Adrenal gland (tissue), 12 donors: ENCODE results near the gene IMPG2. TPM values are rescaled to one million over a fixed set of nuclear protein-coding genes. Genes with fewer than 3 reads are reported as not detected.

Source experiments
- DNase-seq, 7 donors: peaks; one replicate each; pipeline ENCODE4 v3.0.0-alpha.2; 2019 to 2020
- H3K27ac ChIP-seq, 5 donors: fragments of 200-600 bp; sonication (generic) in 4 of 5; 1 replicate in 3 of 5; 2 replicates in 2 of 5; pipeline versions ENCODE4 v1.5.1 to v1.8.0; 2016 to 2020; ENCODE audit warnings: mild to moderate bottlenecking in 1 of 5
- H3K27me3 ChIP-seq: fragments of 200-600 bp; 2 replicates; pipeline ENCODE4 v1.8.0; 2021
- H3K36me3 ChIP-seq, 2 donors: fragments of 200-600 bp; replicated peaks in 1 of 2; 1 replicate in 1 of 2; 2 replicates in 1 of 2; pipeline versions ENCODE4 v1.5.1 to v1.8.0; 2018 to 2022
- H3K4me1 ChIP-seq, 2 donors: fragments of 200-600 bp; replicated peaks in 1 of 2; 1 replicate in 1 of 2; 2 replicates in 1 of 2; pipeline versions ENCODE4 v1.5.1 to v1.8.0; 2018 to 2021
- H3K4me3 ChIP-seq, 4 donors: fragments of 200-600 bp; sonication (generic) in 3 of 4; one replicate each; pipeline ENCODE4 v1.5.1; 2016 to 2018
- H3K9me3 ChIP-seq, 3 donors: fragments of 200-600 bp; sonication (generic) in 1 of 3; replicated peaks in 1 of 3; 1 replicate in 2 of 3; 2 replicates in 1 of 3; pipeline versions ENCODE4 v1.5.1 to v1.8.0; 2016 to 2021
- POLR2A ChIP-seq, 2 donors: fragments of 450-650 bp; IDR thresholded peaks; one replicate each; pipeline ENCODE4 v1.6.1; 2017; ENCODE audit warnings: antibody characterized with exemption in 2 of 2, mild to moderate bottlenecking in 2 of 2, moderate library complexity in 1 of 2
- WGBS, 4 donors: extraction: QIAGEN DNeasy Blood & Tissue Kit in 2 of 4; methylation state at CpG; one replicate each; pipeline versions ENCODE4 v1.1.5 to v1.1.7; 2013 to 2017; 5-methylcytosine and 5-hydroxymethylcytosine counted together
- intact Hi-C, 2 donors: fragments of 100-400 bp; cut with DNase I; formaldehyde crosslinking; loops; one replicate each; pipeline versions ENCODE4 v1.14.1 to v1.15.0; 2022 to 2023
- polyA plus RNA-seq, 3 donors: library from polyadenylated mRNA; stranded (reverse); fragments of 200-250 nt in 2 of 3; fragments of 350-450 nt in 1 of 3; fragmentation: Illumina TruSeq in 1 of 3; extraction: RNeasy Lipid Tissue Mini Kit (QIAGEN cat#74804) in 1 of 3; gene quantifications; one replicate each; pipeline ENCODE4 v1.2.3, GENCODE V29; 2013 to 2014
- total RNA-seq, 9 donors: library from RNA; depleted of rRNA in 4 of 9; stranded (reverse); fragments of >200 nt in 4 of 9; fragments of 120-200 nt in 1 of 9; fragmentation: NEBNext Ultra II Directional in 1 of 9; extraction: Animal tissue kit (Norgen Biotek cat#: 25700) in 1 of 9; gene quantifications; one replicate each; pipeline versions ENCODE4 v1.1.0 to v1.2.4, GENCODE V29; 2013 to 2023
- TF ChIP-seq, protein P1 (sequence below), 6 experiments: fragments of 450-650 bp in 4 of 6; fragments of 200-600 bp in 2 of 6; sonication (generic) in 1 of 6; IDR thresholded peaks; 1 replicate in 5 of 6; 2 replicates in 1 of 6; pipeline versions ENCODE4 v1.5.1 to v1.8.0; 2016 to 2021; ENCODE audit warnings: antibody characterized with exemption in 6 of 6, mild to moderate bottlenecking in 2 of 6, moderate library complexity in 1 of 6
- donor health status: healthy with polysubstance abuse.
- donor health status: Bipolar disorder and iron deficiency.
- donor health status: DM: yes; HTN: yes; CAD: no.
- donor health status: DM: no; HTN: no; CAD: no.
- donor health status: DM: no; HTN: no; CAD: no.
- donor health status: DM: yes; HTN: yes; CAD: no.

IMPG2 gene
- total and polyA plus RNA-seq, 12 donors: 0.06 to 1.3 (median 0.21) TPM

DNA sequence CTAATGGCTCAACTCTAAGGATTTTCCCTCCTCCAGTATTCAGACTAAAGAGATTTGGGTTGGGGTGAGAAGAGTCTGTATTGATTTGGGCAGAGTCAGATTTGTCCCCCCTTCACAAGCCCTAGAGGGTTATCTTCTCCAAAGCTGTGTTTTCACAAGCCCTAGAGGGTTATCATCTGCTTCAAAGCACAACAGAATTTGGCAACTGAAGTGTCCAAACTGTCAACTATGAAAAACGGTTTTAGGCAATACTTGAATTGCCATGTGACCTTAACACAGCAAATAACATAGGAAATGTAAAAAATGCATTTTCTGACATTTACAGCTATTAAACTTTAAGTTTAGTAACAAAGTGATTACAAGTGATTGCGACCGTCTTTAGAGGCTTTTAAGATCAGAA is 119.9 kb downstream of the IMPG2 start:
- H3K9me3 ChIP-seq: no peaks in the 10 kb centered on the region
- intact Hi-C loops: no loop called here
- peaks cover 0 to 11% of the 10 kb centered on the region in 2 donors for H3K4me1 ChIP-seq
- H3K27me3 ChIP-seq: no peaks in the 10 kb centered on the region
- WGBS, 4 donors: 7 to 9% (median 8%) methylated on average over 3 of the region's 3 CpGs
- H3K36me3 ChIP-seq: no peaks in the 10 kb centered on the region
- H3K4me3 ChIP-seq: no peak overlapping the region
- peak in 2 of 7 donors; percentile 8 to 31 for DNase-seq
- H3K27ac ChIP-seq: no peak overlapping the region
- no peak for TF ChIP-seq POLR2A (IDR thresholded peaks at IDR 0.05)
- TF ChIP-seq, protein P1, sequence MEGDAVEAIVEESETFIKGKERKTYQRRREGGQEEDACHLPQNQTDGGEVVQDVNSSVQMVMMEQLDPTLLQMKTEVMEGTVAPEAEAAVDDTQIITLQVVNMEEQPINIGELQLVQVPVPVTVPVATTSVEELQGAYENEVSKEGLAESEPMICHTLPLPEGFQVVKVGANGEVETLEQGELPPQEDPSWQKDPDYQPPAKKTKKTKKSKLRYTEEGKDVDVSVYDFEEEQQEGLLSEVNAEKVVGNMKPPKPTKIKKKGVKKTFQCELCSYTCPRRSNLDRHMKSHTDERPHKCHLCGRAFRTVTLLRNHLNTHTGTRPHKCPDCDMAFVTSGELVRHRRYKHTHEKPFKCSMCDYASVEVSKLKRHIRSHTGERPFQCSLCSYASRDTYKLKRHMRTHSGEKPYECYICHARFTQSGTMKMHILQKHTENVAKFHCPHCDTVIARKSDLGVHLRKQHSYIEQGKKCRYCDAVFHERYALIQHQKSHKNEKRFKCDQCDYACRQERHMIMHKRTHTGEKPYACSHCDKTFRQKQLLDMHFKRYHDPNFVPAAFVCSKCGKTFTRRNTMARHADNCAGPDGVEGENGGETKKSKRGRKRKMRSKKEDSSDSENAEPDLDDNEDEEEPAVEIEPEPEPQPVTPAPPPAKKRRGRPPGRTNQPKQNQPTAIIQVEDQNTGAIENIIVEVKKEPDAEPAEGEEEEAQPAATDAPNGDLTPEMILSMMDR (IDR thresholded peaks at IDR 0.05): no peak

- DNase-seq: peak in 2 of 7 donors; percentile 7 to 18
- TF ChIP-seq POLR2A (IDR thresholded peaks at IDR 0.05): no peak
- TF ChIP-seq, protein P1 (IDR thresholded peaks at IDR 0.05): peak; percentile 37 to 76 (median 70)
- H3K36me3 ChIP-seq: no peaks in the 10 kb centered on the region
- H3K4me3 ChIP-seq: no peak overlapping the region
- peaks cover 0 to 11% of the 10 kb centered on the region in 2 donors for H3K4me1 ChIP-seq
- intact Hi-C loops: loop anchor here (5.0 to 10.0 kb wide), 2 partner anchors 301 to 304 kb away; no protein-coding TSS in a partner anchor
- no peak overlapping the region for H3K27ac ChIP-seq
- 48 to 52% (median 49%) methylated on average over 6 of the region's 6 CpGs for WGBS, 4 donors
- H3K27me3 ChIP-seq: no peaks in the 10 kb centered on the region
- no peaks in the 10 kb centered on the region for H3K9me3 ChIP-seq
Measured at GRCh38 chr3:101195951-101196713, 124.2 kb downstream of the IMPG2 start.

- H3K27ac ChIP-seq: no peak overlapping the region
- no peaks in the 10 kb centered on the region for H3K27me3 ChIP-seq
- no peak for DNase-seq
- H3K9me3 ChIP-seq: no peaks in the 10 kb centered on the region
- H3K4me3 ChIP-seq: no peak overlapping the region
- intact Hi-C loops: loop anchor here in 1 of 2 donors (10.0 kb wide), 1 partner anchor 300 kb away; no protein-coding TSS in a partner anchor
- WGBS, 4 donors: 56 to 88% (median 69%) methylated on average over 3 of the region's 3 CpGs
- H3K4me1 ChIP-seq: no peaks in the 10 kb centered on the region
- no peak for TF ChIP-seq POLR2A (IDR thresholded peaks at IDR 0.05)
- TF ChIP-seq, protein P1 (IDR thresholded peaks at IDR 0.05): no peak
- no peaks in the 10 kb centered on the region for H3K36me3 ChIP-seq
Measured at GRCh38 chr3:101194392-101194791, 126.0 kb downstream of the IMPG2 start.

DNA sequence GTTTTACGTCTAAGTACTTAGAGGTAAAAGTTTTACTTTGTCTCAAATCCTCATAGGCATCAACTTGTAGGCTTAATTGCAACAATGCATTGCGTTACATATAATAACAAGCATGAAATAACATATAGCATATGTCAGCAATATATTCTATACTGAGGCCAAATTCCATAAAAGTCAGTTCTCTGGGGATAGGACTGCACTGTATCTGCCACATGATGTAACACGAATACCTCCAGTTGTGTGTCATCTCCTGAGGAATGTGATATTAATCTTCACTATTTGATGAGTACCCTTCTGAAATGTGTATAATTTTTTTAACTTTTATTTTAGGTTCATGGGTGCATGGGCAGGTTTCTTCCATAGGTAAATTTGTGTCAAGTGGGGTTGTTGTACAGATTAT is 126.4 kb downstream of the IMPG2 start:
- WGBS, 4 donors: 90 to 93% (median 92%) methylated on average over 3 of the region's 3 CpGs
- intact Hi-C loops: loop anchor here in 1 of 2 donors (10.0 kb wide), 1 partner anchor 299 kb away; no protein-coding TSS in a partner anchor

More for the DNA sequence above, 126.4 kb downstream of the IMPG2 start:
- Histone ChIP-seq H3K4me3 (no peak overlapping the region), H3K27ac (no peak overlapping the region), H3K9me3 (no peaks in the 10 kb centered on the region), H3K4me1 (no peaks in the 10 kb centered on the region), H3K27me3 (no peaks in the 10 kb centered on the region), H3K36me3 (no peaks in the 10 kb centered on the region)
- DNase-seq: no peak
- no peak for TF ChIP-seq POLR2A (IDR thresholded peaks at IDR 0.05)
- TF ChIP-seq, protein P1 (IDR thresholded peaks at IDR 0.05): no peak
